ENCODE measurements around the gene PGAM2.

- TF ChIP-seq CTCF (conservative IDR thresholded peaks at IDR 0.05; ENCODE audit: low read length) (no peak), EZH2phosphoT487 (IDR thresholded peaks at IDR 0.05; ENCODE audit: borderline replicate concordance, low read depth, low read length) (no peak)
These were observed 13.7 kb downstream of the PGAM2 start for GRCh38 chr7:44051611-44052220.
